ENCODE measurements around the gene RAPGEF5. TPM values are rescaled to one million over a fixed set of nuclear protein-coding genes. Genes with fewer than 3 reads are reported as not detected.

Gene RAPGEF5
- polyA plus RNA-seq, 1 donor = 13.9 TPM

DNA sequence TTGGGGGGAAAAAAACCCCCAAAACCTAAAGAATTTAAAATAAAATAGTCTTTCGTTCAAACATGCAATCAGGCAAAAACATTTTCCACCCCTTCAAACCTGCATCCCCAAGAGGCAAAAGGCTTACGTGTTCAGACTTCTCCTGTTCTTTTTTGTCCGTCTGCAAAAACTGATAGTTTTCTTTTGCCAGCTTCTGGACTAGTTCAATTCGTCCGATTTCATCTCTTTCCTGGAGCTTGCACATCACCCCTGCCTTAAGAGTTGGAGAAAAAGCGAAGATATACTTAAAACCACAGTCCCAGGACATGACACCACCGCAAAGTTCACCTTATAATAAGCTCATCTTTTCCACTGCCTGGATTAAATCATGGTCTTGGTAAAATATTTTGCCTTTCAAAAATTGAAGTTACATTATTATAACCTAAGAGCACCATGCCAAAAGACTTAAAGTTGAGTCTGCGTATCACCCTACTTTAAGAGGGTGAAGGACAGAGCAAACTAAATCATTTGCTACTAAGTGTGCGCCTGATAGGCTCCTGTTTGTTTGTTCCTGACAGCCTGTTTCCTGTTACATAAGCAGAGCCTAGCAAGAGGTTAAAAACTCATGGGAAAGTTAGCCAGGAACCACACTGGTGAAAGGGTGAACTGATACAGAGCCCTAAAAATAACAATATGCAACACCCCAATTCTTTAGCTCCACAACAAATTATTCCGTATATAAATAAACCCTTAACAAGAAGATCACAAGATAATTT is 137.0 kb downstream of the RAPGEF5 start:
- no peak for DNase-seq (ENCODE audit: low read depth)

DNA sequence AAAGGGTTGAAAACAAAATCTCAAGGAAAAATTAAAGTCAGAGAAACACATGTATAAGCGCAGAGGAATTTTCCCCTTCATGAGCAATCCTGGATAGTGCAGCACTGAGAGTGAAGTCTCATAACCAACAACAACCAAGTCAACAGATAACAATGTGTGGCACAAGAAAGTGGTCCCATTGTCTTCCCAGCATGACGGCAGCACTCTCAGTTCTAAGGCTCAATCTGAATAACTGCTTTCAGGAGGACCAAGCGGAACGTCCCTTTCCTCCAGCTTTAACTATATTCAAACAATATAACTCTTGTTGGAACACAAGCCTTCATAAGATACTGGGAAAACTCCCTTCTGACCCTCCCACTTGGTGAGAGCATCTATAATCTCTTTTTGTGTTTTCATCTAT is 137.9 kb downstream of the RAPGEF5 start:
- DNase-seq (ENCODE audit: low read depth) = no peak

DNA sequence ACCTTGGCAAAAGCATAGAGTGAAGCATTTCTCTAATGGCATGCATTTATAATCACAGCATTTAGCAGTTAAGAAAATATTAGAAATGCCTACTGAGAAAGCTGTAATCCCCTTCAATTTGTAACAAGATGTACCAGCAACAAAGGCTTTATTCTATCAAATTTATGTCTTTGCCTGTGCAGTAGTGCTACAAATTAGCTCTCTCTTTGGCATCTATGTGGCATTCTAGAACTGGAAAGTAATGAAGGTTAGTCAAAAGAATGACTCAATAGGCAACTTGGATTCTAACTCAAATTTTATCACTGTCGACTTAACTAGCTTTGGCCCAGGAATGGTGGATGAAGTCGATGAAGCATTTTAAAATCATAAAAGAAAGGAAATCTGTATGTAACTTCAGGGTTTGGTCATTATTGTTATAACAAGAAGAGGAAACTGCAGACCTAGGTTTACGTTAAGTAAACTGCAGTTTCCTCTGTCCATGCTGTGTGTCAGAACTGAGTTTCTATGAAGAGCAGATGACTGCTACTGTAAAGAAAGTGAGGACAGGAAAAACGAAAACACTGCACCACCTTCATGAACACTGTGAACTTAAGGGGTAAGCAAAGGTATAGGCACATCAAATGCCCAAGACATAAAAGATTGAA is 140.0 kb downstream of the RAPGEF5 start:
- DNase-seq (ENCODE audit: low read depth) = no peak

DNA sequence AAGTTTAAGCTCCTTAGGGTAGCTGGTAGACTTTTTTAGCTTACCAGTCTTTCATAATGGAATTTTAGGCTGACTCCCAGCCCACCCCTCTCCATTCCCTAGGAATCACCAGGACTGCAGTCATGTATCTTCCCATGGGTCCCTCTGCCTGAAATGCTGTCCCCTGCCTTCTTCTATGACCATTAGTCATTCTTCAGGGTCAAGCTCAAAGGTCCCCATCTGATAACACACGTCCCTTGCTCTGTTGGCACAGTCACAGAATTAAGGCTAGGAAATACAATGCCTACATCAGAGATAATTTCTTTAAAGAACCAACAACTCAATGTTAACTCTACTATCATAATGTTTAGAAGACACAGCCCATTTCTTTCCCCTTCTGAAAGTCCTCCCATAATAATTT is 140.6 kb downstream of the RAPGEF5 start:
- no peak for DNase-seq (ENCODE audit: low read depth)

DNA sequence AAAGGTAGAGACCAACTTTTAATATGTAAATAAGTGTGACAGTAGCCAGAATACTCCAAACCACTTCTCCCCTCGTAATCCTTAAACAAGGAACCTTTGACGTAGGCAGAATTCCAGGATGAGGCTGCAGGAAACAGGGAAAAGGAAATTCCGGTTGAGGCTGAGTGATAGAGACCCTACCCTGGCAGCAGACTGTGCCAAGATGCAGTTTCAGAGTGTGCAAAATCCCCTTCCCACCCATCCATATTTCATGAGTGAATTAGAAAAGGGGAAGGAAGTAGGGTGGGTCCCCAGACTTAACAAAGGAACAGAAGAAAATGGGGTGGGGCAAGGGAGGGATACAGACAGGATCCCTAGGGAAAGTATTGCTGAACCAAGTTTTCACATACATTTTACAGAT is 143.0 kb downstream of the RAPGEF5 start:
- no peak for DNase-seq (ENCODE audit: low read depth)

DNA sequence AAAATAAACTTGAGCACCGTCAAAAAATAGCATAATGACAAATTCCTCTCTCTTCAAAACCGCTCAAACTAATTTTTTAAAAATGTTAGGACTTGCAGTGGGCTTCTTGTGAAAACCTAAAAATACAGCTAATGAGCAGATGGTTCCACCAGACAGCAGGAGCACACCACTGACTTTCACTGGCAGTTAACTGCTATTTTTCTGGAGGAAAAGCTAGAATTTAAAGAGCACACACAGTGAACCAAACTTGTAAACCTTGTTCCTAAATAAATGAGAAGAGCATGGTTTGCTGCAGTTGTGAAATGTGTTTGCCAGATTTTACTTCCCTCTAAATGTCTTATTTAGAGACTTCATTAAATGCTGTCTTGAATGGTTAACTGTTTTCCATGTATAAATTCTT is 143.9 kb downstream of the RAPGEF5 start:
- no peak for DNase-seq (ENCODE audit: low read depth)

DNA sequence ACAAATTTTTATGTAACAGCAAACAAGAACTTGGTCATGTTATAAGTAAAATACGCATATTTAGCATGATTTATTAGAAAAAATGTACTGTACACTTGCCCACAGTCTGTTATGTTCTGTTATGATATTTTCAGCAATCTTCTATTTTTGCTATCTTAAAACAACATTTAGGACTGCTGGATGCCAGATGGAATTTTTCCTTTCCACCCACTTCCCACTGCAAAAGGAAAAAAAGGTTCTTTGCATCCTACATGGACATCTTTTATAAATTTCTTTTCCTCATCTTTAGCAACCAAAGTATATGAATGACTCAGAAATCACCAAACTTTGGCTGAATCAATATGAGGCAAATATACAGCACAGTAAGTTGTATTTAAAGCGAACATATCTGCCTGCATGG is 146.0 kb downstream of the RAPGEF5 start:
- DNase-seq (ENCODE audit: low read depth) = no peak

DNA sequence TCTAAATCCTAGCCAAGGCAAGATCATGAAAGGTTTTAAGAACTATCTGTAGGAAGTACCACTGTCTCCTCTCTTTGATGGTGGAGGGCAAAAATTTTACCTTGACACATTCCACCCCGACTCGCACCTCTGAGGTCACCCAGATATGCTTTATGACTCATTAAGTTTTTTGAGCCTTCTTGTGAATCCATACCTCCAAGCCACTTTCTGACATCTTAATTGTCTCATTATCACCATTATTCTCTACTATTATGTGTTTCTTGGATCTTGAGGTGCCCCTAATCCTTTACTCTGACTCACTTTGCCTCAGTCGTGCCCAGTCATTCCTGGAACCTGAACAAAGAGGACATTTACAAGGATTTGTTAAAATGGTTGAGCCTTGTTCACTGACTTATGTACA is 146.6 kb downstream of the RAPGEF5 start:
- DNase-seq (ENCODE audit: low read depth) = no peak

DNA sequence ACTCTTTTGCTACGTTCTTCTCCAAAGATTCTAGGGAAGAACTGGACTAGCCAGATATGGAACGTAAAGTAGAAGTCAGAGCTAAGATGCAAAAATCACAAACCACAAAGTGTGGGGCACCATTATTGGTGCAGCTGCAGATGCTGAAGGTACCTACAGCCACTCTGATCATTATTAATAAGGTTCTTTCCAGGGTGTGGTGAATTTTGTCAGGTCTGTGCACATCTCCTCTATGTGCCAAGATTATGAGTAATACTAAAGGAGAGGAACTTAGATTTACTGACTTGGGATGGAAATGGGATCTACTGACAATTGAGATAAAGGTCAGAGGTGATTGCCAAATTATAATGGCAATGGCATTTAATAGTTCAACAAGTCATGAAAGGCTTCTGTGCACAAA is 148.2 kb downstream of the RAPGEF5 start:
- DNase-seq (ENCODE audit: low read depth) = no peak

DNA sequence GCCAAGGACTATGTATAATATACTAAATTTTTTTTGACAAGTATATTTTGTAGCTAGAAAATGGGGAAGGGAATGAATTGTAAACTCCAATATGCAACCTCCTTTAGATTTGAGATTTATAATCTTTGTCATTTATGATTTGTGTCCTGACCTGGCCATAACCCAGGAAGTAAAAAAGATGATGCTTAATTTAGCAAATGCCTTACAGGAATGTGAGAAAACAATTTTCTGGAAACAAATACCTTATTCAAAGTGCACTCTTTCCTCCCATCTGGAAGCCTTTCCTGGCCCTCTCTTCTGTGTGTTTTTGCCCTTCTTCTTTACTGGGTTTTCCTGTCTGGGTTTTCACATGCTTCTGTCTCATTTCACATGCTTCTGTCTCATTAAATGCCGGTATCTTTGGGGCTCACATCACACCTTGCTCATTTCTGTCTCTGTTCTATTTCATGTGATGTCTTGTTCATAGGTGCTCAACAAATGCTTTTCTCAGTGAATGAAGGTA is 149.2 kb downstream of the RAPGEF5 start:
- DNase-seq (ENCODE audit: low read depth) = no peak

DNA sequence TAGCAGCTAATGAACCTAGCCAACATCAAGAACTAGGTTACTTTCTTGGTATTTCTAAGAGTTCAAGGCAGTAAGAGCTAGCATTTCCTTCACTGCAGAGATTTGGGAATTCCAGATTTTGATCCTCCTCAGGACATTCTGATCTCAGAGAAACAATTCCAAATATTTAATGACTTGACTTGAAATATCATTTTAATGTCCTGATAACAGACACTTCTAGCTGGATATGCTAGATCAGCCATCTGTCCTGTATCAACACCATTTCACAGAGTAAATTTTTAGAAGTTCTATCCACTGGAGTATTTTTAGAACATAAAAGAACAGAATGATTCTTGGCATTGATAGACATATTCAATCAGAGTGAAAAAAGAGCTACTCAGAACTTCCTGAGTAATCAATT is 151.3 kb downstream of the RAPGEF5 start:
- no peak for DNase-seq (ENCODE audit: low read depth)

DNA sequence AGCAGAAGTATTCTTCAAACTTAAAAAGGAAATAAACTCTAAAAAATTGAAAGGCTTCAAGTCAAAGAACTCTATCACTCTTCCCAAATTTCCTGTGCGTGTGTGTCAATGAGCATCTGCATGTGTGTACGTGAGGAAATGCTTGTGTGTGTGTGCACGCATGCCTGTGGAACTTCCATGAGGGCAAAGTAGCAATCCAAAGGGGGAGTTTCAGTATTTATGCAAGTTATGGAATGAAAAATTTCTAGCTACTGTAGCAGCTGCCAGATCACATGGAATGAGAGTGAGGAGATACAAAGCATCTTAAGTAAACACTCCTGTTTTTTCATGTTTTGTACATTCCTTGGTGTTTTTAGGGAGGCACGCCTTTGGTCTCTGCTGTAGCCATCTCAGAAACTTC is 152.6 kb downstream of the RAPGEF5 start:
- no peak for DNase-seq (ENCODE audit: low read depth)

DNA sequence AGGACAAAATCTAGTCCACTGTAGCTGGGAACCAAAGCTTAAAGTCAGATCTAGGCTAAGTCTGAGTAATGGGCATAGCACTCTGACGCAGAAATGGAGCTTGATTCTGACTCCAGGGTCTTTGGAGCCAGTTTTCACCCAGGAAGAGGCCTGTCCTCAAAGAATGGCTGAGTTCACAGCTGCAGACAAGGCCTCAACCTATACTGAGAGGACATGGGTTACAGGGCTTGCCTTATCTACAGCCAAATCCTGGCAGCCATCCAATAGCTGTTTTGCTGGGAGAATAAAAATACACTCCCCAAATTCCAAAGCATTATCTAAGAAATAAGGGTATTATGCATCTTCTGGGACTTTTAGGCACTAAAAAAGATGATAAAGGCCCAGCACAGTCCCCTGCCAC is 154.8 kb downstream of the RAPGEF5 start:
- no peak for DNase-seq (ENCODE audit: low read depth)

DNA sequence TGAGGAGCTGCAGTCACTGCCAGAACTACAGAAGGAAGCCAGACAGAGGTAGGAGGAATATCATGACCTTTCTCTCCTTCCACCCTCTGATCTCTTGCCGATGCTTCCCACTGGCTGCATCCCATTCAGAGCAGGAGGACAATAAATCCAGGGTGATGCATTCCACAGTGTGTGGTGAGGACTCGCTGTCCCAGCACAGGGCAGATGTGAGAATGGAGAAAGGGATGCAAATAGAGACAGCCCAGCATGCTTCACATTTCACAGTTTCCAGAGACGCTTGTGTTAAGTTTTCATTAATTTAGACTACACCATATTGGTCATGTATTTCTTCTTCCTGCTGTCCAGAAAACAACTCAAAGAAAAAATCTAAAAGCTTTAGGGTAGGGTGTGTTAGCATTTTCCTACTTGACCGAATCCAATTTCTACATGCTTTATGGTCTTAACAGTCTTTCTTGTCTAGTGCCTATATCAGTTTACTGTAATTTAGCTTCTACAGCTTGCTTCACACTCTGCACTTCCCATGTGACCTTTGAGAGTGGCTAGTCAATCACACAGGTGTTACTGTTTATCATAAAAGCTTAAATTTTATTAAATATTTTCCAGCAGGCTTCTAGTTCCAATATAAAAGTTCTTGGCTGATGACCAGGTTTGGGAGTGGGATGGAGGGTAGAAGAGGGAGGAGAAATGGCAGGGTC is 155.6 kb downstream of the RAPGEF5 start:
- DNase-seq (ENCODE audit: low read depth) = no peak

DNA sequence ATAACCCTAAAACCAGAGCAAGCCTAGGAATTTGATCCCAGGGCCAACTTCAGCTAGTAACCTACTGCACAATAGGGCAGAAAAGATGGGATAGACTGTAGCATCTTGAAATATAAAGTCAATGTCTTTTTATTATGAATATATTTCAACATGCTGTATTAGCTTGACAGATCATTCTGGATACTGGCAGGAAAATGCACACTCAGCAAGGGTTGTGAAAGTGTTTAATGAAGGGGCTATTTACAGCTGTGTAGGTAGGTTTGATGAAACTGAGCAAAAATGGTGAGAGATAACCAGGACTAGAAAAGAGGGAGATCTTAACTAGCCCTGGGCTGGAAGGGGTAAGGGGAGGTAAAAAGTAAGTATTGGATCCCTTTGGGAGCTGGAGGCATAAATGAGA is 156.2 kb downstream of the RAPGEF5 start:
- no peak for DNase-seq (ENCODE audit: low read depth)

DNA sequence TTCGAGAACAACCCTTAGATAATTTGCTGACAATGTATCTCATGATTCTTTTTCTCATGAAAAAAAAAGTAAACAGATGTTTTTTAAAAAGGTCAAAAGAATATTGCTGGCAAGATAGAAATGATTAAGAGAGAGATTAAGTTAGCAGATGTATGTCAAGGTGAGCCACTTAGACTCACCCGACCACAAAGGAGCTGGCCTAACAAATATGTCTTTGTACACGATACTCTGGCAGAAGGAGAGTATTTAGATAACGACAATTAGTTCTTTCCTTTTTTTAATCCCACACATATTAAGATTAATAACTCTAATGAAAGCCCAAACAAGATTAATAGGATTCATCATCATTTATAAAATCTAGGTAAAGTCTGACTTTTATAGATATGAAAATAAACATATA is 156.7 kb downstream of the RAPGEF5 start:
- no peak for DNase-seq (ENCODE audit: low read depth)

DNA sequence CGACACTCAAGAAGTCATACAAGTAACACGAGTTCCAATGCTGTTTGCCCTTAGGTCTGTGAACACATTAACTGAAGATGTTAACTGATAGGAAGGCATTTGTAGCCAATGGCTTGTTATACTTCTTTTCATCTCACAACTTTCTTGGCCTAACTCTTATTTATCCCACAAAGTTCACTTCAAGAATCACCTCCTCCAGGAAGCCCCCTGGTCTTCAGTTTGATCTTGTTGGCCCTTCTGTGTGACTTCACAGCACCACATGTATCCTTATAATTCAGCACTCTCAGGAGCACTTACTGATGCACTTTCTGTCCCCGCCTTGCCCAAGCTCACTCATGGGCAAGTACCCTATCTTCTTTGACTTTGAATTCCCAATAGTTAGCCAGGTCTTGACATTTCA is 159.6 kb downstream of the RAPGEF5 start:
- no peak for DNase-seq (ENCODE audit: low read depth)

DNA sequence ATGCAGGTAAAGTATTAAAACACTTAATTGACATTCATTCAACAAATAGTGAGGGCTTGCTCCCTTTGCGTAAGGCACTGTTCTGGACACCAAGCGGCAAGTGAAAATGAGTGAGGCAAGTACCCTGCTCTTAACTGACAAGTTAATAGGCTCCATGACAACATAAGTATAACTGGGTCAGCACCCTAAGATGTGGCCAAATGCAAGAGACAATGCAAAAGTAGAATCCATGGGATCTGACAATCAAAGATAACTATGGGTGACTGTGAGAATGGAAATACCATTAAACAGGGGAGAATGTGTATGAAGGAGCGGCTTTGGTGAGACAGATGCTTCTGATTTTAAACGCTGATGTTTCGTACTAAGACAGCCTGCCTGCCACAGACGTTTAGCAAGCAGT is 160.5 kb downstream of the RAPGEF5 start:
- no peak for DNase-seq (ENCODE audit: low read depth)

DNA sequence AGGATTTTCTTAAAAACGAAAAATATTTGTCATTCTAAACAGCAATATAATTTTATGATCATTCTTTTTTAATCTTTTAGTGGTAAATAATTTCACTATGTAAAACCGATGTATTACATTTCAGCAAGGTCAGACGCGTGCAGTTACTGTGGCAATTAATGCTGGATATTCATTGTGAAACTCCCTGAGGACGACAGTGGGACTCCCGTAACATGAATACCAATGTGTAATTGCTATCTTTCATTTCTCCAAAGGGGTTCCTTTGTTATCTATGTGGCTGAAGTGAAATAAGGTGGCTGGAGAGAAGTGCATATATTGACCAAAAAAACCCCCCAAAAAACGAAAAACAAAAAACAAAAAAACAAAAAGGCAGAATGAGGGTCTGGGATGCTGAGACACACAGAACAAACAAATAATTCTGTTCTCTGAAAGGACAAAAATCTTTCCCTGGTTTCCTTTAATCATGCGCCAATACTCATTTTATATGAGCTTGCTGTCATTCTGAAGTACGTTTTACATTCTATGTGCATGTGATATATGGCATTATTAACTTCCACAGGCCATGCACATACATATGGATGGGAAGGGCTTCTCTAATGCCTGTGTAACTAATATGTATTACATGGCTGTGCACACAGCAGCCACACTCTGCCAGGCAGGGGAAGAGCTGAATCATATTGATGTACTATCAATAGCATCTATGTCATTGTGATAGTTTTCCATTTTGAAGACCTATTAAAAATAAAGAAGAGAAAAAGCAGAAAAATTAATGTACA is 161.4 kb downstream of the RAPGEF5 start:
- DNase-seq (ENCODE audit: low read depth) = no peak

DNA sequence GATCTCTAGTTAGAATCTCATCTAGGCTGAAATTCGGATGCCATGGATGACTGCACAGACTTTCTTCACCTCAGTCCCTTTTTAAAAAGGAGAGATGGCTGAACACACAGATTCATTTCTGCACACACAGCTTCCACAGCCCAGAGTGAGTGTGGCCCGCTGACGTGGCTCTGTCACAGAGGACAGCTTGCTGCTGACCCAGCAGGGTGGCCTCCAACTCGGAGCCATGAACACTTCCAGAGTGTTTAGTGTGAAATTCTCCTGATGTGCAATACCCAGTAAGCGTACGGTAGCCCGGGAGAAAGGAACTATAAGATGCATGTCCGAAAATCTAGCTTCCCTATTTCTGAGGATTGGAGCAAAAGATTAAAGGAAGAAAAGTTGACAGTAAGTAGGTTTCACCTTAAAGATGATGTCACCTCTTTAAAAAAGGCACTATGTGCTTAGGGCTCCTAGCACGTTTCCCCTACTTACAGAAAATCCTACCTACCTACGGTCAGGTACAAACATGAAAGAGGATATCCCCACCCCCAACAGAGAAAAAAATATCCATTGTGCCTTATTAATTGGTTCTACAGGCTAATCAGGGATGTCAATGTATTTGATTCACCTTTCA is 162.2 kb downstream of the RAPGEF5 start:
- no peak for DNase-seq (ENCODE audit: low read depth)

DNA sequence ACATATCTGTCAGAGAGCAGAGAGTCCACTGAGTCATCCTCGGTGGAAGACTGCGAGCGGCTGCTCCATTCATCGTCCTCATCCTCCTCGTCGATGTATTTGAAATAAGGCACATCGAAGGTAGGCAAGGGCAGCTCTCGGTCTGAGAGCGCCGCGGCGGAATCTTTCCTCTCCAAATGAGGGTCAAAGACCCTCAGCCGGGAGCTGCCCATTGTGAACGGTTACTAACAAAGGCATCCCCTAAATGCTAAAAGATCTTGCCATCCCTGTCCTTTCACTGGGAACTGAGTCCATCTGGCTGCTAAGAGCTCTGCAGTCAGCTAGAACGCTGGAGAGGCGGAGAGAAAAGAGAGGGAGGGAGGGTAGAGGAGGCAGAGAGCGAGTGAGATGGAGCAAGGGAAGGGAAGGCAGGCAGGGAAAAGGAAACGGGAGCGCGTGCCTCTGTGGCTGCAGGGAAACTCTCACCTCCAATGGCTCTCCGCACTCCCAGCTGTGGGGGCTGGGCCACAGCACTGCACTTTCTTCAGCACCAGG is 163.4 kb downstream of the RAPGEF5 start:
- DNase-seq (ENCODE audit: low read depth) = no peak

Measured in forelimb muscle (tissue), 1 donor.